PC-3 (cell line): ENCODE data around the gene ATP10A.

Source experiments
- CTCF ChIP-seq: fragments of 300-600 bp; sonication (generic); conservative IDR thresholded peaks from 2 replicates; pipeline ENCODE4 v1.5.1; 2017; ENCODE audit warnings: antibody characterized with exemption, low read depth, mild to moderate bottlenecking, low read length
- EZH2 ChIP-seq: fragments of 300-600 bp; sonication (generic); IDR thresholded peaks from one replicate; pipeline ENCODE4 v1.6.1; 2017; ENCODE audit warnings: antibody characterized with exemption, mild to moderate bottlenecking, low read length; ENCODE audit not compliant: unreplicated experiment

- TF ChIP-seq EZH2 = no peak
- no peak for TF ChIP-seq CTCF
Observed at GRCh38 chr15:25759421-25759820, 103.7 kb downstream of the ATP10A start.
